IMR-90 (cell line): ENCODE data around the gene WEE1. TPM values are rescaled to one million over a fixed set of nuclear protein-coding genes. Genes with fewer than 3 reads are reported as not detected.

ENCODE experiments used
- ATAC-seq: fragments of 200-7000 bp; cut with Tn5 transposase; 2 replicates; pipeline ENCODE4 v1.9.1; 2020; ENCODE audit warnings: low read depth, mild to moderate bottlenecking, moderate library complexity
- BruUV-seq: library from RNA; stranded (reverse); fragments of 400-500 nt; replicated peaks from 2 replicates; lab custom pipeline; 2021; lab: Mats Ljungman, UMichigan
- CTCF ChIA-PET: fragments of 300-600 bp; formaldehyde crosslinking; extraction: SDS; loops from one replicate; lab custom pipeline; 2021; ENCODE audit warnings: antibody characterized with exemption; lab: Yijun Ruan, JAX
- POLR2A ChIA-PET: fragments of 300-600 bp; sonication (Branson Sonifier 250); formaldehyde crosslinking; loops from one replicate; lab custom pipeline; 2022; ENCODE audit warnings: antibody characterized with exemption; ENCODE audit not compliant: unreplicated experiment; lab: Charles Lee
- DNase-seq: peaks from one replicate; pipeline ENCODE4 v3.0.0; 2013
- H2AFZ ChIP-seq: replicated peaks from 2 replicates; pipeline ENCODE3; 2013; ENCODE audit warnings: low read length, mild to moderate bottlenecking; ENCODE audit not compliant: poor library complexity
- H2AK5ac ChIP-seq: 2 replicates; pipeline ENCODE4 v1.6.1; 2013; ENCODE audit warnings: low read depth, low read length, inconsistent platforms
- H2AK9ac ChIP-seq: replicated peaks from 2 replicates; pipeline ENCODE3; 2013; ENCODE audit warnings: mild to moderate bottlenecking, low read depth, low read length, moderate library complexity; ENCODE audit not compliant: poor library complexity
- H2BK120ac ChIP-seq: 2 replicates; pipeline ENCODE4 v1.6.1; 2013; ENCODE audit warnings: low read depth, low read length, inconsistent platforms
- H2BK15ac ChIP-seq: 3 replicates; pipeline ENCODE4 v1.6.1; 2013; ENCODE audit warnings: low read depth, low read length, inconsistent platforms
- H2BK20ac ChIP-seq: 2 replicates; pipeline ENCODE4 v1.6.1; 2013; ENCODE audit warnings: low read depth, mild to moderate bottlenecking, inconsistent platforms, low read length, moderate library complexity
- H2BK5ac ChIP-seq: 2 replicates; pipeline ENCODE4 v1.6.1; 2013; ENCODE audit warnings: mild to moderate bottlenecking, low read depth, low read length, inconsistent platforms; ENCODE audit not compliant: poor library complexity, severe bottlenecking
- H3K14ac ChIP-seq: replicated peaks from 2 replicates; pipeline ENCODE4 v1.6.1; 2013; ENCODE audit warnings: low read depth, low read length, inconsistent platforms
- H3K18ac ChIP-seq: 2 replicates; pipeline ENCODE4 v1.6.1; 2013; ENCODE audit warnings: low read depth, low read length, control low read depth
- H3K23ac ChIP-seq: 2 replicates; pipeline ENCODE4 v1.6.1; 2013; ENCODE audit warnings: low read depth, low read length, inconsistent platforms
- H3K27ac ChIP-seq: 2 replicates; pipeline ENCODE4 v1.5.1; 2013; ENCODE audit warnings: mild to moderate bottlenecking, control low read depth, low read length; ENCODE audit not compliant: insufficient read depth
- H3K27me3 ChIP-seq: 2 replicates; pipeline ENCODE4 v1.6.1; 2013; ENCODE audit warnings: low read length; ENCODE audit not compliant: control insufficient read depth, insufficient read depth
- H3K36me3 ChIP-seq: 2 replicates; pipeline ENCODE4 v1.6.1; 2013; ENCODE audit warnings: low read length, mixed read lengths; ENCODE audit not compliant: control insufficient read depth, insufficient read depth
- H3K4ac ChIP-seq: 2 replicates; pipeline ENCODE4 v1.6.1; 2013; ENCODE audit warnings: low read depth, low read length, inconsistent platforms
- H3K4me1 ChIP-seq: 2 replicates; pipeline ENCODE4 v1.6.1; 2013; ENCODE audit warnings: low read length, mixed read lengths; ENCODE audit not compliant: control insufficient read depth, insufficient read depth
- H3K4me2 ChIP-seq: 2 replicates; pipeline ENCODE4 v1.6.1; 2013; ENCODE audit warnings: low read depth, mild to moderate bottlenecking, control low read depth, low read length, moderate library complexity
- H3K4me3 ChIP-seq: 2 replicates; pipeline ENCODE4 v1.5.1; 2013; ENCODE audit warnings: low read depth, mild to moderate bottlenecking, control low read depth, low read length, moderate library complexity; ENCODE audit not compliant: insufficient read depth
- H3K56ac ChIP-seq: 2 replicates; pipeline ENCODE4 v1.6.1; 2013; ENCODE audit warnings: low read length, inconsistent platforms; ENCODE audit not compliant: insufficient read depth; ENCODE audit errors: extremely low read depth
- H3K79me1 ChIP-seq, 2 experiments: 2 replicates each; pipeline ENCODE4 v1.6.1; 2013; ENCODE audit warnings: low read length in 2 of 2, inconsistent platforms in 1 of 2, low read depth in 1 of 2
- H3K9ac ChIP-seq: 2 replicates; pipeline ENCODE4 v1.6.1; 2013; ENCODE audit warnings: low read depth, low read length, control low read depth
- H3K9me1 ChIP-seq: 2 replicates; pipeline ENCODE4 v1.6.1; 2013; ENCODE audit warnings: low read length, inconsistent platforms; ENCODE audit not compliant: insufficient read depth
- H3K9me3 ChIP-seq: 2 replicates; pipeline ENCODE4 v1.6.1; 2013; ENCODE audit warnings: low read length; ENCODE audit not compliant: control insufficient read depth, insufficient read depth
- H4K20me1 ChIP-seq: 2 replicates; pipeline ENCODE4 v1.6.1; 2013; ENCODE audit warnings: low read length, inconsistent platforms; ENCODE audit not compliant: insufficient read depth
- H4K5ac ChIP-seq: 2 replicates; pipeline ENCODE4 v1.6.1; 2013; ENCODE audit warnings: mild to moderate bottlenecking, low read depth, low read length, control low read depth
- H4K8ac ChIP-seq, 2 experiments: 2 replicates each; pipeline ENCODE4 v1.6.1; 2013; ENCODE audit warnings: low read depth in 2 of 2, low read length in 2 of 2, control low read depth in 1 of 2, inconsistent platforms in 1 of 2
- H4K91ac ChIP-seq: 2 replicates; pipeline ENCODE4 v1.6.1; 2013; ENCODE audit warnings: low read depth, low read length, inconsistent platforms; ENCODE audit not compliant: insufficient read depth
- BHLHE40 ChIP-seq: fragments of 150-350 bp; IDR thresholded peaks from 2 replicates; pipeline ENCODE4 v1.6.1; 2016; ENCODE audit warnings: mild to moderate bottlenecking, low read depth, low read length
- CEBPB ChIP-seq: IDR thresholded peaks from 2 replicates; pipeline ENCODE4 v1.6.1; 2012; ENCODE audit warnings: low read depth, low read length, improper control_type of control experiment
- CHD1 ChIP-seq: IDR thresholded peaks from 2 replicates; pipeline ENCODE4 v1.6.1; 2012; ENCODE audit warnings: low read depth, low read length, improper control_type of control experiment
- CTCF ChIP-seq: conservative IDR thresholded peaks from 2 replicates; pipeline ENCODE4 v1.5.1; 2012; ENCODE audit warnings: mild to moderate bottlenecking, low read depth, low read length, improper control_type of control experiment
- ELK1 ChIP-seq: fragments of 150-350 bp; IDR thresholded peaks from 2 replicates; pipeline ENCODE4 v1.6.1; 2016; ENCODE audit warnings: low read depth, mild to moderate bottlenecking, low read length, moderate library complexity, borderline replicate concordance
- FOS ChIP-seq: fragments of 150-350 bp; IDR thresholded peaks from 2 replicates; pipeline ENCODE4 v1.6.1; 2016; ENCODE audit warnings: low read depth, low read length
- MAFK ChIP-seq: IDR thresholded peaks from 2 replicates; pipeline ENCODE4 v1.6.1; 2012; ENCODE audit warnings: low read depth, low read length, improper control_type of control experiment
- MAZ ChIP-seq: IDR thresholded peaks from 2 replicates; pipeline ENCODE4 v1.6.1; 2012; ENCODE audit warnings: low read depth, mild to moderate bottlenecking, low read length, improper control_type of control experiment, moderate library complexity, borderline replicate concordance
- MXI1 ChIP-seq: IDR thresholded peaks from 2 replicates; pipeline ENCODE4 v1.6.1; 2012; ENCODE audit warnings: low read depth, mild to moderate bottlenecking, low read length, moderate library complexity, borderline replicate concordance
- NFE2L2 ChIP-seq: fragments of 150-350 bp; IDR thresholded peaks from 2 replicates; pipeline ENCODE4 v1.6.1; 2016; ENCODE audit warnings: low read depth, mild to moderate bottlenecking, low read length
- POLR2A ChIP-seq: IDR thresholded peaks from 2 replicates; pipeline ENCODE4 v1.6.1; 2012; ENCODE audit warnings: mild to moderate bottlenecking, low read depth, low read length
- RAD21 ChIP-seq: IDR thresholded peaks from 2 replicates; pipeline ENCODE4 v1.6.1; 2012; ENCODE audit warnings: low read length, improper control_type of control experiment
- RCOR1 ChIP-seq: IDR thresholded peaks from 2 replicates; pipeline ENCODE4 v1.6.1; 2012; ENCODE audit warnings: mild to moderate bottlenecking, low read length, improper control_type of control experiment; ENCODE audit not compliant: insufficient replicate concordance
- RFX5 ChIP-seq: IDR thresholded peaks from 2 replicates; pipeline ENCODE4 v1.8.0; 2012; ENCODE audit warnings: low read depth, mild to moderate bottlenecking, low read length, moderate library complexity
- SMC3 ChIP-seq: fragments of 150-350 bp; IDR thresholded peaks from 2 replicates; pipeline ENCODE4 v1.6.1; 2016; ENCODE audit warnings: low read depth, mild to moderate bottlenecking, antibody characterized with exemption, low read length, moderate library complexity
- USF2 ChIP-seq: fragments of 150-350 bp; IDR thresholded peaks from 2 replicates; pipeline ENCODE4 v1.6.1; 2017; ENCODE audit warnings: mild to moderate bottlenecking, antibody characterized with exemption, low read length, low read depth
- WGBS, 2 experiments: methylation state at CpG; one replicate each; pipeline versions ENCODE4 v1.1.5 to v1.1.7; 2013; ENCODE audit warnings: missing lambda C conversion rate in 2 of 2; ENCODE audit not compliant: insufficient read length in 1 of 2; ENCODE audit errors: extremely low coverage in 2 of 2; 5-methylcytosine and 5-hydroxymethylcytosine counted together
- dilution Hi-C: fragments of 300-500 bp; cut with HindIII; formaldehyde crosslinking; loops from one replicate; pipeline ENCODE4 v1.14.3; 2018; ENCODE audit warnings: low sequenced_read_pairs; ENCODE audit not compliant: unreplicated experiment
- in situ Hi-C: fragments of 300-500 bp; cut with MboI; formaldehyde crosslinking; loops from 3 replicates; pipeline ENCODE4 v1.14.3; 2019; ENCODE audit warnings: low sequenced_read_pairs, inconsistent platforms, mixed read lengths
- intact Hi-C: fragments of 100-400 bp; cut with micrococcal nuclease; formaldehyde crosslinking; loops from 2 replicates; pipeline ENCODE4 v1.10.0; 2022
- polyA plus RNA-seq, 3 experiments: library from polyadenylated mRNA; depleted of rRNA; stranded (reverse); fragments of >200 nt; gene quantifications; 2 replicates each; pipeline ENCODE4 v1.2.3, GENCODE V29; 2012; ENCODE audit warnings: low replicate concordance in 1 of 3
- total RNA-seq: library from RNA; depleted of rRNA; stranded (reverse); fragments of >200 nt; gene quantifications from 2 replicates; pipeline ENCODE4 v1.2.3, GENCODE V29; 2012

Gene WEE1
- total and polyA plus RNA-seq, 2 of the 4 experiments (the other 2 are of a cell fraction): 26.5 to 29.2 TPM

- no TSS peak for BruUV-seq
- intact Hi-C loops (no loop called here), in situ Hi-C loops (no loop called here), dilution Hi-C loops (no loop called here)
- Histone ChIP-seq H3K56ac (no peak overlapping the region), H4K20me1 (no peaks in the 10 kb centered on the region), H3K4me1 (peaks cover 8% of the 10 kb centered on the region), H3K27ac (no peak overlapping the region), H3K4me3 (no peak overlapping the region), H3K4me2 (no peak overlapping the region), H3K14ac (no peak overlapping the region), H2AK9ac (no peak overlapping the region), H2BK120ac (no peak overlapping the region), H3K9ac (no peak overlapping the region), H2BK15ac (no peak overlapping the region), H3K9me3 (no peaks in the 10 kb centered on the region), H2BK5ac (no peak overlapping the region), H4K5ac (no peak overlapping the region), H2AFZ (no peak overlapping the region), H3K9me1 (peaks cover 7% of the 10 kb centered on the region), H3K27me3 (no peaks in the 10 kb centered on the region), H3K18ac (no peak overlapping the region), H2BK20ac (no peak overlapping the region; the same call in 1 of the 2 replicates), H4K91ac (no peak overlapping the region), H2AK5ac (no peak overlapping the region), H4K8ac (no peak overlapping the region), H3K36me3 (no peaks in the 10 kb centered on the region), H3K4ac (no peak overlapping the region), H3K79me1 (peaks cover 0 to 7% of the 10 kb centered on the region in 2 experiments; a peak in 2 of 4 replicates), H3K23ac (no peak overlapping the region)
- no CpG with 5 or more reads among the region's 2 CpGs for WGBS, 2 experiments
- ChIA-PET CTCF (interaction anchor here (0.6 kb wide), 1 partner anchor 497 kb away, joined by 4 read pairs; no protein-coding TSS in a partner anchor), POLR2A (no interaction called here)
- TF ChIP-seq MAZ (no peak), CEBPB (no peak), CHD1 (no peak), ELK1 (no peak), POLR2A (no peak), MAFK (no peak), RCOR1 (no peak), NFE2L2 (no peak), FOS (no peak), USF2 (no peak), CTCF (no peak), RAD21 (no peak), MXI1 (no peak), SMC3 (no peak), BHLHE40 (no peak), RFX5 (no peak)
- no peak for DNase-seq
- no peak for ATAC-seq
Observed at GRCh38 chr11:9561279-9561982, 12.0 kb upstream of the WEE1 start.
